Measurements from ENCODE around the gene RSU1.

The RSU1 gene

GRCh38 chr10:16748749-16749148 is 68.5 kb downstream of the RSU1 start:
- in situ Hi-C loops (cut with MboI; ENCODE audit: low sequenced_read_pairs) = no loop called here

- in situ Hi-C loops (cut with MboI; ENCODE audit: low sequenced_read_pairs) = no loop called here
Observed at GRCh38 chr10:16746856-16747255, 70.4 kb downstream of the RSU1 start.

GRCh38 chr10:16745061-16745460 is 72.2 kb downstream of the RSU1 start:
- in situ Hi-C loops (cut with MboI; ENCODE audit: low sequenced_read_pairs) = no loop called here

- in situ Hi-C loops (cut with MboI; ENCODE audit: low sequenced_read_pairs) = no loop called here
Observed at GRCh38 chr10:16742165-16742960, 74.9 kb downstream of the RSU1 start.

GRCh38 chr10:16741540-16741939 is 75.7 kb downstream of the RSU1 start:
- in situ Hi-C loops (cut with MboI; ENCODE audit: low sequenced_read_pairs) = no loop called here

GRCh38 chr10:16737420-16737819 is 79.8 kb downstream of the RSU1 start:
- in situ Hi-C loops (cut with MboI; ENCODE audit: low sequenced_read_pairs) = no loop called here

GRCh38 chr10:16735671-16736070 is 81.6 kb downstream of the RSU1 start:
- in situ Hi-C loops (cut with MboI; ENCODE audit: low sequenced_read_pairs) = no loop called here

- in situ Hi-C loops (cut with MboI; ENCODE audit: low sequenced_read_pairs) = no loop called here
Observed at GRCh38 chr10:16732376-16732775, 84.8 kb downstream of the RSU1 start.

- in situ Hi-C loops (cut with MboI; ENCODE audit: low sequenced_read_pairs) = no loop called here
Observed at GRCh38 chr10:16728266-16728665, 89.0 kb downstream of the RSU1 start.

- in situ Hi-C loops (cut with MboI; ENCODE audit: low sequenced_read_pairs) = no loop called here
Observed at GRCh38 chr10:16727666-16728065, 89.6 kb downstream of the RSU1 start.

GRCh38 chr10:16724509-16724908 is 92.7 kb downstream of the RSU1 start:
- in situ Hi-C loops (cut with MboI; ENCODE audit: low sequenced_read_pairs) = no loop called here

- in situ Hi-C loops (cut with MboI; ENCODE audit: low sequenced_read_pairs) = no loop called here
Observed at GRCh38 chr10:16720812-16721211, 96.4 kb downstream of the RSU1 start.

- in situ Hi-C loops (cut with MboI; ENCODE audit: low sequenced_read_pairs) = no loop called here
Observed at GRCh38 chr10:16717622-16718395, 99.4 kb downstream of the RSU1 start.

- in situ Hi-C loops (cut with MboI; ENCODE audit: low sequenced_read_pairs) = no loop called here
Observed at GRCh38 chr10:16716051-16716450, 101.2 kb downstream of the RSU1 start.

- in situ Hi-C loops (cut with MboI; ENCODE audit: low sequenced_read_pairs) = no loop called here
Observed at GRCh38 chr10:16713290-16713689, 103.9 kb downstream of the RSU1 start.

GRCh38 chr10:16712883-16713282 is 104.3 kb downstream of the RSU1 start:
- in situ Hi-C loops (cut with MboI; ENCODE audit: low sequenced_read_pairs) = no loop called here

- in situ Hi-C loops (cut with MboI; ENCODE audit: low sequenced_read_pairs) = no loop called here
Observed at GRCh38 chr10:16700331-16700730, 116.9 kb downstream of the RSU1 start.

- in situ Hi-C loops (cut with MboI; ENCODE audit: low sequenced_read_pairs) = no loop called here
Observed at GRCh38 chr10:16699435-16700057, 117.7 kb downstream of the RSU1 start.

GRCh38 chr10:16698461-16698860 is 118.8 kb downstream of the RSU1 start:
- in situ Hi-C loops (cut with MboI; ENCODE audit: low sequenced_read_pairs) = no loop called here

- in situ Hi-C loops (cut with MboI; ENCODE audit: low sequenced_read_pairs) = no loop called here
Observed at GRCh38 chr10:16690417-16690816, 126.8 kb downstream of the RSU1 start.

GRCh38 chr10:16689696-16690095 is 127.5 kb downstream of the RSU1 start:
- in situ Hi-C loops (cut with MboI; ENCODE audit: low sequenced_read_pairs) = no loop called here

GRCh38 chr10:16689227-16689626 is 128.0 kb downstream of the RSU1 start:
- in situ Hi-C loops (cut with MboI; ENCODE audit: low sequenced_read_pairs) = no loop called here

All from HL-60/S4 (cell line).